B cell (primary cell): Measurements from ENCODE around the gene STAB1. TPM values are rescaled to one million over a fixed set of nuclear protein-coding genes. Genes with fewer than 3 reads are reported as not detected.

Experiments used
- ATAC-seq: fragments of 200-7000 bp; cut with Tn5 transposase; one replicate; pipeline ENCODE4 v1.10.0; 2021; ENCODE audit warnings: low read depth, mild to moderate bottlenecking, moderate number of reproducible peaks, moderate library complexity
- CTCF ChIA-PET: fragments of 350-600 bp; sonication (Branson Sonifier 250); formaldehyde crosslinking; loops from one replicate; lab custom pipeline; 2021; ENCODE audit warnings: antibody characterized with exemption, inconsistent platforms; lab: Charles Lee
- POLR2A ChIA-PET: fragments of 350-600 bp; sonication (Branson Sonifier 250); formaldehyde crosslinking; loops from one replicate; lab custom pipeline; 2021; ENCODE audit warnings: antibody characterized with exemption; lab: Charles Lee
- DNase-seq: peaks from one replicate; pipeline ENCODE4 v3.0.0; 2013
- H2AFZ ChIP-seq: 2 replicates; pipeline ENCODE4 v1.6.1; 2012; ENCODE audit warnings: mild to moderate bottlenecking, low read depth, low read length; ENCODE audit not compliant: insufficient read depth, poor library complexity, severe bottlenecking
- H3K27ac ChIP-seq, 2 donors: 1 replicate in 1 of 2; 2 replicates in 1 of 2; pipeline ENCODE4 v1.5.1; 2012 to 2013; ENCODE audit warnings: low read length in 2 of 2, mild to moderate bottlenecking in 2 of 2, moderate library complexity in 1 of 2
- H3K27me3 ChIP-seq, 4 experiments: fragments of 200-600 bp in 1 of 4; sonication (generic) in 1 of 4; replicated peaks in 1 of 4; 1 replicate in 2 of 4; 2 replicates in 2 of 4; pipeline versions ENCODE4 v1.6.1 to v1.7.0; 2013 to 2016; ENCODE audit warnings: low read length in 3 of 4, mild to moderate bottlenecking in 2 of 4, mixed read lengths in 1 of 4, moderate library complexity in 1 of 4; ENCODE audit not compliant: insufficient read depth in 4 of 4, control insufficient read depth in 3 of 4; ENCODE audit errors: control extremely low read depth in 1 of 4
- H3K36me3 ChIP-seq, 2 experiments: replicated peaks in 1 of 2; 1 replicate in 1 of 2; 2 replicates in 1 of 2; pipeline versions ENCODE4 v1.6.1 to v1.7.1; 2013; ENCODE audit warnings: low read length in 1 of 2; ENCODE audit not compliant: insufficient read depth in 2 of 2, control insufficient read depth in 1 of 2; ENCODE audit errors: control extremely low read depth in 1 of 2, extremely low read depth in 1 of 2
- H3K4me1 ChIP-seq, 2 donors: fragments of 200-600 bp in 1 of 2; sonication (generic) in 1 of 2; 1 replicate in 1 of 2; 2 replicates in 1 of 2; pipeline versions ENCODE4 v1.5.1 to v1.6.1; 2013 to 2017; ENCODE audit warnings: low read length in 2 of 2; ENCODE audit not compliant: control insufficient read depth in 2 of 2, insufficient read depth in 2 of 2
- H3K4me2 ChIP-seq: replicated peaks from 2 replicates; pipeline ENCODE3; 2012; ENCODE audit warnings: mild to moderate bottlenecking, low read depth, low read length; ENCODE audit not compliant: poor library complexity, severe bottlenecking
- H3K4me3 ChIP-seq, 5 experiments: fragments of 200-600 bp in 1 of 5; sonication (generic) in 1 of 5; 1 replicate in 3 of 5; 2 replicates in 2 of 5; pipeline versions ENCODE4 v1.5.1 to v1.7.0; 2011 to 2016; ENCODE audit warnings: low read length in 4 of 5, mild to moderate bottlenecking in 4 of 5, low read depth in 2 of 5, control low read depth in 1 of 5, moderate library complexity in 1 of 5; ENCODE audit not compliant: insufficient read depth in 1 of 5; ENCODE audit errors: control extremely low read depth in 1 of 5, extremely low read depth in 1 of 5
- H3K79me2 ChIP-seq: fragments of 200-600 bp; sonication (generic); one replicate; pipeline ENCODE4 v1.6.0; 2016; ENCODE audit warnings: low read length; ENCODE audit not compliant: control insufficient read depth, insufficient read depth
- H3K9ac ChIP-seq: fragments of 200-600 bp; sonication (generic); 2 replicates; pipeline ENCODE4 v1.6.1; 2017; ENCODE audit warnings: mild to moderate bottlenecking, low read length, moderate library complexity
- H3K9me3 ChIP-seq, 3 donors: one replicate each; pipeline versions ENCODE4 v1.6.1 to v1.7.1; 2013; ENCODE audit warnings: low read length in 2 of 3; ENCODE audit not compliant: control insufficient read depth in 2 of 3, insufficient read depth in 1 of 3; ENCODE audit errors: control extremely low read depth in 1 of 3
- H4K20me1 ChIP-seq: 2 replicates; pipeline ENCODE4 v1.6.0; 2012; ENCODE audit warnings: mild to moderate bottlenecking, low read length; ENCODE audit not compliant: insufficient read depth, control insufficient read depth, poor library complexity, severe bottlenecking
- H3K27ac Mint-ChIP-seq: one replicate; pipeline ENCODE4 v1.8.0; 2021; ENCODE audit warnings: mixed read lengths
- H3K27me3 Mint-ChIP-seq: one replicate; pipeline ENCODE4 v1.8.0; 2021; ENCODE audit warnings: mixed read lengths
- H3K4me1 Mint-ChIP-seq: one replicate; pipeline ENCODE4 v1.8.0; 2021; ENCODE audit warnings: mixed read lengths
- H3K4me3 Mint-ChIP-seq: one replicate; pipeline ENCODE4 v1.8.0; 2021; ENCODE audit warnings: mixed read lengths
- H3K9me3 Mint-ChIP-seq: one replicate; pipeline ENCODE4 v1.8.0; 2022; ENCODE audit warnings: mixed read lengths; ENCODE audit not compliant: insufficient read depth
- CTCF ChIP-seq: fragments of 200-600 bp; IDR thresholded peaks from one replicate; pipeline ENCODE4 v1.8.0; 2022; ENCODE audit warnings: antibody characterized with exemption, mild to moderate bottlenecking
- EZH2 ChIP-seq: IDR thresholded peaks from 2 replicates; pipeline ENCODE4 v1.6.1; 2012; ENCODE audit warnings: borderline replicate concordance, low read depth, mild to moderate bottlenecking, moderate library complexity, low read length; ENCODE audit not compliant: insufficient read depth, poor library complexity, severe bottlenecking
- WGBS: methylation state at CpG from one replicate; pipeline ENCODE4 v1.1.5; 2013; ENCODE audit warnings: missing lambda C conversion rate; ENCODE audit not compliant: insufficient coverage; 5-methylcytosine and 5-hydroxymethylcytosine counted together
- intact Hi-C: fragments of 100-400 bp; cut with micrococcal nuclease; formaldehyde crosslinking; loops from one replicate; pipeline ENCODE4 v1.10.0; 2022
- polyA plus RNA-seq: library from polyadenylated mRNA; depleted of rRNA; stranded (reverse); fragments of >200 nt; gene quantifications from 2 replicates; pipeline ENCODE4 v1.2.3, GENCODE V29; 2012
- total RNA-seq, 2 donors: library from RNA; stranded (reverse); fragments of 120-200 nt in 1 of 2; gene quantifications; 1 replicate in 1 of 2; 2 replicates in 1 of 2; pipeline versions ENCODE4 v1.2.3 to v1.2.4, GENCODE V29; 2013 to 2022

The STAB1 gene
- total and polyA plus RNA-seq, 2 donors (not counting 1 experiment from before 2014, with no cell fraction given) = 3.8 to 4.5 TPM

GRCh38 chr3:52527039-52527731, 32.0 kb downstream of the STAB1 start:
- H3K9me3 ChIP-seq = no peaks in the 10 kb centered on the region
- H3K4me1 ChIP-seq = peaks cover 1 to 5% of the 10 kb centered on the region in 2 donors
- Mint-ChIP-seq H3K4me1 (peaks cover under 1% of the 10 kb centered on the region), H3K9me3 (no peaks in the 10 kb centered on the region), H3K4me3 (no peak overlapping the region), H3K27ac (no peak overlapping the region), H3K27me3 (no peaks in the 10 kb centered on the region)
- H2AFZ ChIP-seq = no peak overlapping the region
- ATAC-seq = no peak
- no peaks in the 10 kb centered on the region for H3K36me3 ChIP-seq
- no peak overlapping the region for H3K9ac ChIP-seq
- H3K79me2 ChIP-seq = no peaks in the 10 kb centered on the region
- ChIA-PET POLR2A (no interaction called here), CTCF (interaction anchor here (1.0 kb wide), 1 partner anchor 187 kb away, joined by 3 read pairs; no protein-coding TSS in a partner anchor)
- DNase-seq = no peak
- H3K27ac ChIP-seq = no peak overlapping the region
- peaks cover 0 to 5% (median 0%) of the 10 kb centered on the region in 4 experiments for H3K27me3 ChIP-seq
- no peaks in the 10 kb centered on the region for H4K20me1 ChIP-seq
- no peak overlapping the region for H3K4me2 ChIP-seq
- intact Hi-C loops = no loop called here
- WGBS = 98% methylated on average over 8 of the region's 14 CpGs
- no peak overlapping the region for H3K4me3 ChIP-seq
- TF ChIP-seq EZH2 (no peak), CTCF (no peak)

GRCh38 chr3:52527732-52528585, 32.8 kb downstream of the STAB1 start:
- POLR2A ChIA-PET = no interaction called here
- Histone ChIP-seq H3K27me3 (peaks cover 0 to 12% (median 0%) of the 10 kb centered on the region in 4 experiments), H3K36me3 (no peaks in the 10 kb centered on the region), H3K79me2 (no peaks in the 10 kb centered on the region), H3K4me3 (no peak overlapping the region), H4K20me1 (no peaks in the 10 kb centered on the region), H3K9me3 (no peaks in the 10 kb centered on the region), H3K4me2 (no peak overlapping the region), H3K4me1 (peaks cover 9 to 13% of the 10 kb centered on the region in 2 donors), H3K9ac (no peak overlapping the region), H3K27ac (no peak overlapping the region), H2AFZ (no peak overlapping the region)
- 92% methylated on average over 12 of the region's 18 CpGs for WGBS
- Mint-ChIP-seq H3K4me3 (no peak overlapping the region), H3K27me3 (no peaks in the 10 kb centered on the region), H3K9me3 (no peaks in the 10 kb centered on the region), H3K27ac (no peak overlapping the region), H3K4me1 (peaks cover 5% of the 10 kb centered on the region)
- no peak for TF ChIP-seq CTCF
- no peak for TF ChIP-seq EZH2
- CTCF ChIA-PET = interaction anchor here (1.0 kb wide), 1 partner anchor 188 kb away, joined by 3 read pairs; no protein-coding TSS in a partner anchor
- DNase-seq (no peak), ATAC-seq (no peak)
- intact Hi-C loops = no loop called here
